Astrocyte of the cerebellum (primary cell): ENCODE data around the gene ABCD2.
"Not testable (repeated sequence)": the region's sequence is repeated elsewhere in the genome, so short reads cannot be mapped to it uniquely, and the experiment has no call there.

Experiments
- DNase-seq: peaks from one replicate; pipeline ENCODE4 v3.0.0-alpha.2; 2011; ENCODE audit warnings: low read depth
- H3K4me3 ChIP-seq: 2 replicates; pipeline ENCODE4 v1.5.1; 2011; ENCODE audit warnings: mild to moderate bottlenecking, low read depth, low read length, moderate library complexity
- in situ Hi-C: cut with HindIII; loops from 2 replicates; pipeline ENCODE4 v1.10.0; 2017; ENCODE audit warnings: low sequenced_read_pairs
- TF ChIP-seq, protein P1 (sequence below): IDR thresholded peaks from 2 replicates; pipeline ENCODE4 v1.5.1; 2012; ENCODE audit warnings: low read length, low read depth, moderate library complexity, mild to moderate bottlenecking; ENCODE audit errors: missing control alignments

The ABCD2 gene

GRCh38 chr12:39574378-39574777, 45.2 kb downstream of the ABCD2 start:
- TF ChIP-seq, protein P1, sequence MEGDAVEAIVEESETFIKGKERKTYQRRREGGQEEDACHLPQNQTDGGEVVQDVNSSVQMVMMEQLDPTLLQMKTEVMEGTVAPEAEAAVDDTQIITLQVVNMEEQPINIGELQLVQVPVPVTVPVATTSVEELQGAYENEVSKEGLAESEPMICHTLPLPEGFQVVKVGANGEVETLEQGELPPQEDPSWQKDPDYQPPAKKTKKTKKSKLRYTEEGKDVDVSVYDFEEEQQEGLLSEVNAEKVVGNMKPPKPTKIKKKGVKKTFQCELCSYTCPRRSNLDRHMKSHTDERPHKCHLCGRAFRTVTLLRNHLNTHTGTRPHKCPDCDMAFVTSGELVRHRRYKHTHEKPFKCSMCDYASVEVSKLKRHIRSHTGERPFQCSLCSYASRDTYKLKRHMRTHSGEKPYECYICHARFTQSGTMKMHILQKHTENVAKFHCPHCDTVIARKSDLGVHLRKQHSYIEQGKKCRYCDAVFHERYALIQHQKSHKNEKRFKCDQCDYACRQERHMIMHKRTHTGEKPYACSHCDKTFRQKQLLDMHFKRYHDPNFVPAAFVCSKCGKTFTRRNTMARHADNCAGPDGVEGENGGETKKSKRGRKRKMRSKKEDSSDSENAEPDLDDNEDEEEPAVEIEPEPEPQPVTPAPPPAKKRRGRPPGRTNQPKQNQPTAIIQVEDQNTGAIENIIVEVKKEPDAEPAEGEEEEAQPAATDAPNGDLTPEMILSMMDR: no peak
- DNase-seq: no peak
- no peak overlapping the region for H3K4me3 ChIP-seq
- in situ Hi-C loops: no loop called here

DNA sequence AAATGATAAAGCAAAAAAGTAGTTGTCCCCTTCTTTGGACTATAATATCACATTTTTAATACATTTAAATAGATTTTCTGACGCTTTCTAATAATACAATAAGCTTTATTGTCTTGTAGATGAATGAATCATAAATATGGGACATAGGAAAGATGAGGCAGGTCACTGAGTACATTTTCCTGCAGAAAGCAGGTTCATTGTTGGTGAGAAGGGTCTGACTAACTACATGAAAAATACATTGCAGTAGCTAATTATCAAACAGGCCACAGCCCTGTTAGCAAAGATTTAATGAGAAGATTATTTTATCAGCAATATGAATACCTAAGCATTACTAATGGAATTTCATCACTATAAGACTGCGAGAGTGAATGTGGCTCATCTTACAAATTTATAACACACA, 45.6 kb downstream of the ABCD2 start:
- in situ Hi-C loops: no loop called here
- TF ChIP-seq, protein P1: no peak
- H3K4me3 ChIP-seq: no peak overlapping the region
- no peak for DNase-seq

GRCh38 chr12:39572551-39572950, 47.1 kb downstream of the ABCD2 start:
- TF ChIP-seq, protein P1: no peak
- in situ Hi-C loops: no loop called here
- DNase-seq: no peak
- no peak overlapping the region for H3K4me3 ChIP-seq

DNA sequence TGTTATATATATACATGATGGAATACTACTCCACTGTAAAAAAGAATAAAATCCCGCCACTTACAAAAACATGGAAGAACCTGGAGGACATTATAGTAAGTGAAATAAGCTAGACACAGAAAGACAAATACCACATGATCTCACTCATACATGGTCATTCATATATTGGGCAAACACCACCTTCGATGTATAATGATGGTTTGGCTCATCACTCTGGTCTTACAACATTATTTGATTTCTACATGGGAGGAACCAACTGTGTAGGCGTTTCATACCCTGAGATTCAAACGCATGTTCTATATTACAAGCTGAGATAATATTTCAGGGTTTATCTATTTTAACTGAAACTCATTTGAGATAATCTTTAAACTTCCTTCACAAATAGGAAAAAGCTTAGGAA, 48.3 kb downstream of the ABCD2 start:
- in situ Hi-C loops: no loop called here
- H3K4me3 ChIP-seq: no peak overlapping the region
- DNase-seq: no peak
- TF ChIP-seq, protein P1: no peak

DNA sequence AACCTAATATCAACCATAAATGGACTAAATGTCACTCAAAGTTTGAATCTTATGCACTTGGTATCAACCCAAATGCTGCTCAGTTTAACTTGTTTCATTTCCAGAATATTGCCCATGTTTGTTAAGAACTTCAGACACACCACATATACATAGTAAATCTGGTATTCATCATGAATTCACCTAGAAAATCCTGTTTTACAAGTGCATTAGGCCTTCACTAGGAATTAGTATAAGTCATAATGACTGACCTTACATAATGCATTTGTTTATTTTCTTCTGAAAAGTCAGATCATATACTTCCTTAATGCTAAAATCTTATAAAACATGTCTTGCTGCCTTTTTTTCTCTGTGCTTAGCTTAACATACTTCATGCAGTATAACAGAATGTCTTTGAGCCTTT, 66.1 kb downstream of the ABCD2 start:
- no peak for DNase-seq

DNA sequence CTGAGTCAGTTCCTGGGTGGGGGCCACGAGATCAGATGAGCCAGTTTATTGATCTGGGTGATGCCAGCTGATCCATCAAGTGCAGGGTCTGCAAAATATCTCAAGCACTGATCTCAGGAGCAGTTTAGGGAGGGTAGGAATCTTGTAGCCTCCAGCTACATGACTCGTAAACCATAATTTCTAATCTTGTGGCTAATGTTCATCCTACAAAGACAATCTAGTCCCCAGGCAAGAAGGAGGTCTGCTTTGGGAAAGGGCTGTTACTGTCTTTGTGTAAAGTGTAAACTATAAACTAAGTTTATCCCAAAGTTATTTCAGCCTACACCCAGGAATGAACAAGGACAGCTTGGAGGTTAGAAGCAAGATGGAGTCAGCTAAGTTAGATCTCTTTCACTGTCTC, 75.4 kb downstream of the ABCD2 start:
- in situ Hi-C loops, DNase-seq, H3K4me3 ChIP-seq: not testable (repeated sequence)

More for the DNA sequence above, 66.1 kb downstream of the ABCD2 start:
- H3K4me3 ChIP-seq: no peak overlapping the region
- TF ChIP-seq, protein P1: no peak
- in situ Hi-C loops: no loop called here

DNA sequence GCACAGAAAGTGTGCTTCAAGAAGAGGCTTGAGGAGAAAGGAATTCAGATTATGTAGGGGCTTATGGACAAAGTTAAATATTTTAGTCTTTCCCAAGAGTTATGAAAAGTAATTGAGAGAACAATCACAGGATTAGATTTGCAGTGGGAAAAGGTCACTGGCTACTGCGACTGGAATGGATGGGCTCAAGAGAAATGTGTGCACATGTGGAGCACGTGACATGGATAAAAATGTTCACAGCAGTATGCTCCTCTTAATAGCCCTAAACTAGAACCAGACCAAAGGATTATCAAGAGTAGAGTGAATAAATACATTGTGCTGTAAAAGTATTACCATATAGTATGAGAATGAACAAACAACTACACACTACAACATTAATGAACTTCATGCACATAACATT, 78.1 kb downstream of the ABCD2 start:
- in situ Hi-C loops: no loop called here
- TF ChIP-seq, protein P1: no peak
- DNase-seq: no peak
- no peak overlapping the region for H3K4me3 ChIP-seq
